ENCODE results near the gene NXPE2. TPM values are rescaled to one million over a fixed set of nuclear protein-coding genes. Genes with fewer than 3 reads are reported as not detected.

NXPE2 gene
- polyA plus RNA-seq, 2 of the 4 experiments (the other 2 are of a cell fraction): 0.09 TPM; not detected in 1

DNA sequence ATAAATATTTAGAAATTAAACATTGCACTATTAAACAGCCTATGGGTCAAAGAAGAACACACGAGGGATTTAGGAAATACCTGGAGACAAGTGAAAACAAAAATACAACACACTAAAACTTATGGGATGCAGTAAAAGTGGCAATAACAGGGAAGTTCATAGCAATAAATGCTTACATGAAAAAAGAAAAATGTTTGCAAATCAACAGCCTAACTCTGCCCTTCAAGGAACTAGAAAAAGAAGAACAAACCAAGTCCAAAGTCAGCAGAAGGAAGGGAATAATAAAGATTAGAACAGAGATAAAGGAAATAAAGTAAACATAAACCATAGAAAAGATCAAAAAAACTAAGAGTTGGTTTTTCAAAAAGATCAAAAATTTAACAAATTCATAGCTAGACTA, 31.6 kb downstream of the NXPE2 start:
- no peak for DNase-seq (ENCODE audit: low read depth in 1 of 2, low spot score in 1 of 2)
- no peak for TF ChIP-seq FOXS1 (CRISPR knock-in tag; IDR thresholded peaks at IDR 0.05)
- no peak for TF ChIP-seq SREBF2 (IDR thresholded peaks at IDR 0.05)
- TF ChIP-seq TP53 (CRISPR knock-in tag; IDR thresholded peaks at IDR 0.05): no peak
- no peak for TF ChIP-seq POLR2A (IDR thresholded peaks at IDR 0.05; ENCODE audit: low read length)
- TF ChIP-seq MAZ (IDR thresholded peaks at IDR 0.05; ENCODE audit: borderline replicate concordance, low read depth, low read length): no peak
- WGBS (ENCODE audit: missing lambda C conversion rate): 8% methylated on average over 1 of the region's 1 CpG
- H3K27ac ChIP-seq: no peak overlapping the region
- no peak overlapping the region for H3K4me2 ChIP-seq
- no peak for ATAC-seq
- H3K4me3 ChIP-seq: no peak overlapping the region
- no peaks in the 10 kb centered on the region; the same call in 2 of the 3 replicates for H3K9me3 ChIP-seq
- FAIRE-seq: no peak
- ChIA-PET CTCF (no interaction called here), POLR2A (no interaction called here)
- H3K4me1 ChIP-seq: no peaks in the 10 kb centered on the region

DNA sequence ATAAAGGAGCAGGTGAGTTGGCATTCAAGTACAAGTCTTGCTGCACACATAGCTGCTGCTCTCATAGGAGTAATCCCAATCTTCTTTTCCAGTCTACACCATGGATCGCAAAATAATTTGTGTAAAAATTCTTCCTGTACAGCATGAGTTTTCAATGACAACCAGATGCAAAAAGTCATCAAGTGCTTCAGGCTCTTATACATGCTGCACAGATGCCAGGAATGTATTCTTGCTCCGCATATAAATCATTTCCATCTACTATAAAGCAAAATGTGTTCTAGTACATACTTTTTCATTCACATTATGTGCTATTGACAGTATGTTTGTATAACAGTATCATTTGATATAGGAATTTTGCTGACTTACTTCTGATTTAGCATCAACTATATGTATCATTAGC, 35.4 kb downstream of the NXPE2 start:
- Histone ChIP-seq H3K4me2 (no peak overlapping the region), H3K4me1 (no peaks in the 10 kb centered on the region), H3K9me3 (no peaks in the 10 kb centered on the region; the same call in 2 of the 3 replicates), H3K27ac (no peak overlapping the region), H3K4me3 (no peak overlapping the region)
- ChIA-PET POLR2A (no interaction called here), CTCF (no interaction called here)
- no peak for ATAC-seq
- no peak for DNase-seq (ENCODE audit: low read depth in 1 of 2, low spot score in 1 of 2)
- no peak for TF ChIP-seq TP53 (CRISPR knock-in tag; IDR thresholded peaks at IDR 0.05)
- TF ChIP-seq, protein P1, sequence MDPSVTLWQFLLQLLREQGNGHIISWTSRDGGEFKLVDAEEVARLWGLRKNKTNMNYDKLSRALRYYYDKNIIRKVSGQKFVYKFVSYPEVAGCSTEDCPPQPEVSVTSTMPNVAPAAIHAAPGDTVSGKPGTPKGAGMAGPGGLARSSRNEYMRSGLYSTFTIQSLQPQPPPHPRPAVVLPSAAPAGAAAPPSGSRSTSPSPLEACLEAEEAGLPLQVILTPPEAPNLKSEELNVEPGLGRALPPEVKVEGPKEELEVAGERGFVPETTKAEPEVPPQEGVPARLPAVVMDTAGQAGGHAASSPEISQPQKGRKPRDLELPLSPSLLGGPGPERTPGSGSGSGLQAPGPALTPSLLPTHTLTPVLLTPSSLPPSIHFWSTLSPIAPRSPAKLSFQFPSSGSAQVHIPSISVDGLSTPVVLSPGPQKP (IDR thresholded peaks at IDR 0.05; ENCODE audit: low read depth, low read length): no peak
- TF ChIP-seq BHLHE40 (IDR thresholded peaks at IDR 0.05; ENCODE audit: low read depth, low read length): no peak
- no peak for TF ChIP-seq EP300 (IDR thresholded peaks at IDR 0.05)
- TF ChIP-seq REST (IDR thresholded peaks at IDR 0.05): no peak
- no peak for TF ChIP-seq HOXB5 (CRISPR knock-in tag; IDR thresholded peaks at IDR 0.05)
- no peak for TF ChIP-seq HDAC2 (IDR thresholded peaks at IDR 0.05)
- TF ChIP-seq, protein P2, sequence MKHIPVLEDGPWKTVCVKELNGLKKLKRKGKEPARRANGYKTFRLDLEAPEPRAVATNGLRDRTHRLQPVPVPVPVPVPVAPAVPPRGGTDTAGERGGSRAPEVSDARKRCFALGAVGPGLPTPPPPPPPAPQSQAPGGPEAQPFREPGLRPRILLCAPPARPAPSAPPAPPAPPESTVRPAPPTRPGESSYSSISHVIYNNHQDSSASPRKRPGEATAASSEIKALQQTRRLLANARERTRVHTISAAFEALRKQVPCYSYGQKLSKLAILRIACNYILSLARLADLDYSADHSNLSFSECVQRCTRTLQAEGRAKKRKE (CRISPR knock-in tag; IDR thresholded peaks at IDR 0.05; ENCODE audit: low read depth): no peak
- no peak for TF ChIP-seq EHF (CRISPR knock-in tag; IDR thresholded peaks at IDR 0.05)
- TF ChIP-seq PHF8 (IDR thresholded peaks at IDR 0.05; ENCODE audit: borderline replicate concordance, low read depth): no peak
- TF ChIP-seq ZNF302 (CRISPR knock-in tag; IDR thresholded peaks at IDR 0.05): no peak
- TF ChIP-seq SMC3 (IDR thresholded peaks at IDR 0.05): no peak
- TF ChIP-seq CHD2 (IDR thresholded peaks at IDR 0.05; ENCODE audit: low read length, partially characterized antibody): no peak
- TF ChIP-seq MAZ (IDR thresholded peaks at IDR 0.05; ENCODE audit: borderline replicate concordance, low read depth, low read length): no peak
- no peak for TF ChIP-seq HOXB13 (CRISPR knock-in tag; IDR thresholded peaks at IDR 0.05; ENCODE audit: low read depth)
- no peak for TF ChIP-seq RCOR1 (IDR thresholded peaks at IDR 0.05; ENCODE audit: low read depth, low read length)
- TF ChIP-seq, protein P3, sequence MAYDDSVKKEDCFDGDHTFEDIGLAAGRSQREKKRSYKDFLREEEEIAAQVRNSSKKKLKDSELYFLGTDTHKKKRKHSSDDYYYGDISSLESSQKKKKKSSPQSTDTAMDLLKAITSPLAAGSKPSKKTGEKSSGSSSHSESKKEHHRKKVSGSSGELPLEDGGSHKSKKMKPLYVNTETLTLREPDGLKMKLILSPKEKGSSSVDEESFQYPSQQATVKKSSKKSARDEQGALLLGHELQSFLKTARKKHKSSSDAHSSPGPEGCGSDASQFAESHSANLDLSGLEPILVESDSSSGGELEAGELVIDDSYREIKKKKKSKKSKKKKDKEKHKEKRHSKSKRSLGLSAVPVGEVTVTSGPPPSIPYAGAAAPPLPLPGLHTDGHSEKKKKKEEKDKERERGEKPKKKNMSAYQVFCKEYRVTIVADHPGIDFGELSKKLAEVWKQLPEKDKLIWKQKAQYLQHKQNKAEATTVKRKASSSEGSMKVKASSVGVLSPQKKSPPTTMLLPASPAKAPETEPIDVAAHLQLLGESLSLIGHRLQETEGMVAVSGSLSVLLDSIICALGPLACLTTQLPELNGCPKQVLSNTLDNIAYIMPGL (CRISPR knock-in tag; IDR thresholded peaks at IDR 0.05; ENCODE audit: borderline replicate concordance): no peak
- no peak for TF ChIP-seq RFX5 (IDR thresholded peaks at IDR 0.05)
- no peak for TF ChIP-seq RNF2 (IDR thresholded peaks at IDR 0.05; ENCODE audit: borderline replicate concordance, low read depth)
- no peak for TF ChIP-seq NFE2L2 (conservative IDR thresholded peaks at IDR 0.05; ENCODE audit: low read length)
- FAIRE-seq: no peak
- 97% methylated on average over 2 of the region's 2 CpGs for WGBS (ENCODE audit: missing lambda C conversion rate)

All from A549 (cell line).